HFFc6 (cell line): Measurements from ENCODE around the gene FBXO7. TPM values are rescaled to one million over a fixed set of nuclear protein-coding genes. Genes with fewer than 3 reads are reported as not detected.

Experiments
- DNase-seq: peaks from one replicate; pipeline ENCODE4 v3.0.0-alpha.2; 2018
- H3K27ac Mint-ChIP-seq: 2 replicates; pipeline ENCODE4 v1.8.0; 2020; ENCODE audit warnings: mild to moderate bottlenecking, mixed read lengths
- H3K27me3 Mint-ChIP-seq: 2 replicates; pipeline ENCODE4 v1.8.0; 2021; ENCODE audit warnings: mild to moderate bottlenecking, moderate library complexity, mixed read lengths; ENCODE audit not compliant: insufficient read depth
- H3K36me3 Mint-ChIP-seq: 2 replicates; pipeline ENCODE4 v1.8.0; 2021; ENCODE audit warnings: low read depth, mixed read lengths
- H3K4me1 Mint-ChIP-seq: 2 replicates; pipeline ENCODE4 v1.8.0; 2020; ENCODE audit warnings: low read depth, mixed read lengths
- H3K4me3 Mint-ChIP-seq: 2 replicates; pipeline ENCODE4 v1.8.0; 2020; ENCODE audit warnings: mild to moderate bottlenecking, moderate library complexity, mixed read lengths
- H3K9me3 Mint-ChIP-seq: 2 replicates; pipeline ENCODE4 v1.8.0; 2020; ENCODE audit warnings: mild to moderate bottlenecking, mixed read lengths
- CTCF ChIP-seq: fragments of 200-600 bp; sonication (generic); IDR thresholded peaks from 2 replicates; pipeline ENCODE4 v1.5.0; 2021; ENCODE audit warnings: antibody characterized with exemption, mild to moderate bottlenecking
- total RNA-seq, 6 experiments: library from RNA; stranded (reverse); fragmentation: NEBNext Ultra II Directional; extraction: Animal tissue kit (Norgen Biotek cat#: 25700); gene quantifications; 2 replicates in 1 of 6; 3 replicates in 5 of 6; pipeline ENCODE4 v1.2.3, GENCODE V29; 2021

FBXO7 gene
- total RNA-seq, 6 experiments from 2014 or later, result 61.6 to 81.7 (median 70.8) TPM

DNA sequence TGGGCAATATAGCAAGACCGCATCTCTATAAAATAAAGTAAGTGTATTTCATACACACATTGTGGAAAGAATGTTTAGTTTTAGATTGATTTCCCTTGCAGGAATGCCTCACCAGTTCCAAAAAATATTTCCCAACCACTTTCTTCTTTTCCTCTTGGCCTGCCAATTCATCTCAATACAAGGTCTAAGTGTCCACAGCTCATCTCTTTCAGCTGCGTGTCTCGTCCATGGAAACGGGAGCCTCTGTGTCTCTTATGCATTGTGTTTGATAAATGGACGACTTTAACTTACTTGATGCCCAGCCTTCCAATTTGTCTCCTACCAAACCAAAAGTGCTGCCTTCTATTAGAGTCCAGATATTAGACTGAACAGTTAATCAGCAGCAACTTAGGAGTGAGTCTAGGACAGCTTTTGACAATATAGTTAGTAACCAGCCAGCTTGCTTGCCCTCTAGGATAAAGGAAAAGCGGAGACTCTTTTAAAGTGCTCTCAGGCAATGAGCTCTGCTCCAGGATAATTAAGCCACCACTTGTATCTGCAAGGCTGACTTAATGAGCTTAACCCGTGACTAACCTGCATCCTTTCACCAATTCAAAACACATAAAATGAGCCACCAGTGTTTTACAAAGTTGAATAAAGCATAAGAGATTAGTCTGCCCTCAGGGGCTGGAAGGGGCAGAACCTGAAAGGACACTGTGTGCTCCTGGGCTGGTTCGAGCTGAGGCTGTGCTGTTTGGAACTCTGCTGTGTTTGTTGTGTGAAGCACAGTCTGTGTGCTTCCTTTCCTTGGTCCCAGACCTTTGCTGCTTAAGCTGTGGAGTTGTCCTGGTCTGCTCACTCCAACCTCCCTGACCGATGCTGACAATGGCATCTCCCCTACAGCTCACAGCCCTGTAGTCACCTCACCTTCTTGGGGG, 27.5 kb downstream of the FBXO7 start:
- H3K4me3 Mint-ChIP-seq, result no peak overlapping the region

DNA sequence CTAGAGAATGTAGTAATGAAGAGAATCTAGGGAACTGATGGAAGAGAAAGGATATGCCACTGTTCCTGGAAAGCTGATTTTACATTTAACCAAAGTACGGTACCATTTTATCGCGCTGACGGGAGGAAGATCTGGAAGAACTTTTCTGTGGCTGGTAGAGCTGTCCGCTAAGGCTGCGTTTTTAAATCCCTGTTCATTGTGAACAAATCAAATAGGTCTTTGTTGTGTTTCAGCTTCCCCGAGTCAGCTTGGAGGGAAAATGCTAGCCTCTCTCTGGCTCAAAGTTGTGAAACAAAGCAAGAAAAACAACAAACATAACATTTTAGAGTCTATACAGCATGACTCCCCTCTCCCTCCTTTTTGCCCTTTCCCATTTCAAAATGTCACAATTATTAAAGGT, 34.4 kb downstream of the FBXO7 start:
- no peak overlapping the region for H3K27ac Mint-ChIP-seq
- peaks cover 2% of the 10 kb centered on the region for H3K27me3 Mint-ChIP-seq
- no peak for TF ChIP-seq CTCF
- no peaks in the 10 kb centered on the region for H3K4me1 Mint-ChIP-seq
- H3K9me3 Mint-ChIP-seq, result no peaks in the 10 kb centered on the region
- no peak for DNase-seq
- H3K4me3 Mint-ChIP-seq, result no peak overlapping the region
- H3K36me3 Mint-ChIP-seq, result no peaks in the 10 kb centered on the region

More for the DNA sequence above, 27.5 kb downstream of the FBXO7 start:
- H3K9me3 Mint-ChIP-seq, result no peaks in the 10 kb centered on the region
- H3K36me3 Mint-ChIP-seq, result peaks cover 25% of the 10 kb centered on the region
- no peak overlapping the region for H3K27ac Mint-ChIP-seq
- H3K27me3 Mint-ChIP-seq, result peaks cover 7% of the 10 kb centered on the region; the same call in 1 of the 2 replicates
- no peak for TF ChIP-seq CTCF
- no peak for DNase-seq
- H3K4me1 Mint-ChIP-seq, result no peaks in the 10 kb centered on the region

- Mint-ChIP-seq H3K27me3 (peaks cover 2% of the 10 kb centered on the region), H3K4me1 (no peaks in the 10 kb centered on the region), H3K36me3 (no peaks in the 10 kb centered on the region), H3K4me3 (no peak overlapping the region), H3K9me3 (no peaks in the 10 kb centered on the region), H3K27ac (no peak overlapping the region)
- no peak for TF ChIP-seq CTCF
- no peak for DNase-seq
Measured at GRCh38 chr22:32511274-32511673, 36.7 kb downstream of the FBXO7 start.

DNA sequence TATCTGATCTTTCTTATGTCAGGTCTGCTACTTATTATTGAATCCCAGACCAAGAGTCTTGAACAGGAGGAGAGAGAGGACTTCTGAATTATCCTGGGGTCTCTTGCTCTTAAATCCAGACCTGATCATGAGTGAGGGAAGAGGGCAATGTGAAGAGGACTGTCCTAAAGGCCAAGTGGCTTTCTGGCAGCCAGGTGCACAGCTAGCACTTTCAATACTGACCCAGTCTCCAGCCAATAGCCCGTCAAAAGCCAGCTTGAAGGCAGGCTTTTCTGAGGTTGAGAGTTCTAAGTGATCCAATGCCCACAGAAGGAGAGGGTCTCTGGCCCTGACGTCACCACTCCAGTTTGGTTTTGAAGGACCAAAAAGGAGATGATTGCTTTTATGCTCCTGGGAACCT, 37.2 kb downstream of the FBXO7 start:
- Mint-ChIP-seq H3K27ac (no peak overlapping the region), H3K36me3 (no peaks in the 10 kb centered on the region), H3K9me3 (no peaks in the 10 kb centered on the region), H3K27me3 (peaks cover 2% of the 10 kb centered on the region), H3K4me1 (no peaks in the 10 kb centered on the region), H3K4me3 (no peak overlapping the region)
- no peak for DNase-seq
- no peak for TF ChIP-seq CTCF

DNA sequence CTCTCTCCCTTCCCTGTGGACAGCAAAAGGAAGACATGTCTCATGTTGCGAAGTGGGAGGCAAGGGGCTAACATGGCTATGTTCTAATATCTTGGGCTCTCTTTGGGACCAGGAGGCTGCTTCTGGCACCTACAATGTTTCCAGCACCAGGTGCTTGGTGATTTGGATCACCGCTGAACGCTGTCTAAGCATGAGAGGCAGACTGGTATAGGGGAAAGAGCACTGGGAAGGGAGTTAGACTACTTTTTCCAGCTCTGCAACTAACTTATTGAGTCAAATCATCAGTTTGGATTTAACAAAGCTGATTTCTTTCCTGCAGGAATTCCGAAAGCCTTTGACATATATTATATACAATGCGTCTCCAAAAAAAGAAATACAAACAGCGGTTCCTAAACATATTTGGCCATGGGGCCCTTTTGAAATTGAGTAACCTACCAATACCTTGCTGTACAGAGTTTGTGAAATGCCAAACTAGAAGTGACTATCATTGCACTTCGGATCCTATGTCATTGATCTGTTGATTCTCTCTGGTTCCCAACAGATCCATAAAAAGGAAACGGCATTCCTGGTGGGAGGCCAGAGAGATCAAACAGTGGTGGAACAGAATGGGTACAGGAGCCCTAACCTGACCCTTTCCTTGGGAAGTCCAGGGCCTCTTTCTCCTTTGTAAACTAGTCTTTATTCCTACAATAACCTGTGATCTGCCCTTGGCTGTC, 37.8 kb downstream of the FBXO7 start:
- no peak overlapping the region for H3K4me3 Mint-ChIP-seq
- no peaks in the 10 kb centered on the region for H3K4me1 Mint-ChIP-seq
- no peak for DNase-seq
- no peak overlapping the region for H3K27ac Mint-ChIP-seq
- no peak for TF ChIP-seq CTCF
- peaks cover 2% of the 10 kb centered on the region for H3K27me3 Mint-ChIP-seq
- H3K9me3 Mint-ChIP-seq, result no peaks in the 10 kb centered on the region
- no peaks in the 10 kb centered on the region for H3K36me3 Mint-ChIP-seq
